OCI-LY3 (cell line): Measurements from ENCODE around the gene ERCC5.

Source experiments
- H2AFZ ChIP-seq: fragments of 200-600, 300-600 bp; shearing (Covaris generic); 2 replicates; pipeline ENCODE4 v1.6.0; 2014; ENCODE audit warnings: antibody characterized with exemption, low read depth, low read length
- H3K27ac ChIP-seq: fragments of 200-600, 300-600 bp; sonication (generic); 2 replicates; pipeline ENCODE4 v1.5.1; 2014; ENCODE audit warnings: mild to moderate bottlenecking, low read length, moderate library complexity, mixed read lengths
- H3K27me3 ChIP-seq: fragments of 200-600, 300-600 bp; sonication (generic); 2 replicates; pipeline ENCODE4 v1.6.1; 2014; ENCODE audit warnings: low read depth, low read length, mixed read lengths
- H3K36me3 ChIP-seq: fragments of 200-600, 300-600 bp; sonication (generic); replicated peaks from 2 replicates; pipeline ENCODE3; 2014; ENCODE audit warnings: low read depth, low read length, mixed read lengths
- H3K4me1 ChIP-seq: fragments of 300-600, 200-600 bp; sonication (generic); 2 replicates; pipeline ENCODE4 v1.6.1; 2014; ENCODE audit warnings: low read length, mixed read lengths
- H3K4me2 ChIP-seq: fragments of 200-600, 300-600 bp; sonication (generic); 2 replicates; pipeline ENCODE4 v1.6.1; 2014; ENCODE audit warnings: low read length, mixed read lengths
- H3K4me3 ChIP-seq: fragments of 300-600, 200-600 bp; sonication (generic); 2 replicates; pipeline ENCODE4 v1.5.1; 2014; ENCODE audit warnings: antibody characterized with exemption, mild to moderate bottlenecking, low read length, moderate library complexity
- H3K79me2 ChIP-seq: fragments of 300-600, 200-600 bp; shearing (Covaris generic); 2 replicates; pipeline ENCODE4 v1.6.1; 2014; ENCODE audit warnings: mild to moderate bottlenecking, low read length, mixed read lengths
- H3K9ac ChIP-seq: fragments of 300-600, 200-600 bp; shearing (Covaris generic); 2 replicates; pipeline ENCODE4 v1.6.0; 2014; ENCODE audit warnings: mild to moderate bottlenecking, low read length, moderate library complexity
- H3K9me3 ChIP-seq: fragments of 200-600, 300-600 bp; shearing (Covaris generic); 2 replicates; pipeline ENCODE4 v1.6.1; 2014; ENCODE audit warnings: low read length, mixed read lengths; ENCODE audit not compliant: insufficient read depth
- H4K20me1 ChIP-seq: fragments of 200-600, 300-600 bp; sonication (generic); 2 replicates; pipeline ENCODE4 v1.6.1; 2016; ENCODE audit warnings: low read length, mixed read lengths; ENCODE audit not compliant: insufficient read depth
- EZH2phosphoT487 ChIP-seq: fragments of 200-600 bp; shearing (Covaris generic); IDR thresholded peaks from 2 replicates; pipeline ENCODE4 v1.6.1; 2018; ENCODE audit warnings: antibody characterized with exemption, mixed run types, low read depth
- TF ChIP-seq, protein P1 (sequence below): fragments of 200-600, 300-600 bp; sonication (generic); IDR thresholded peaks from 2 replicates; pipeline ENCODE4 v1.5.1; 2014; ENCODE audit warnings: antibody characterized with exemption, low read length, low read depth

ERCC5 gene

DNA sequence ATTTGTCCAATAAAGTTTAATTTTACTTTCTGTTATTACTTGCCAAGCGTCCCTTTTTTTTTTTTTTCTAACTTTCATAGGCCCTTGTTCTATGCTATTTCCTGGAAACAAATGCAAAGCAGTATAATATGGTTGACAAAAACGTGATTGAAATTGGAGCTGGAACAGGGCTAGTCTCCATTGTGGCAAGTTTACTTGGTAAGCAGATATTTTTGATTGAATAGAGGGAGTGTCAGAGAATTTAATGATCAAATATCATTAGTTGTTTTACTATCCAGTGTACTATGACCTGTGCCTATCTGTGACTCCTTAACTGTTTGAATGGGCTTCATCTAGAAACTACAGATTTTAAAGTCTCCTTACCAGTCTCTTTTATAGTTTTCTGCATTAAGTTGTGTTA, 46.7 kb downstream of the ERCC5 start:
- Histone ChIP-seq H3K27me3 (no peaks in the 10 kb centered on the region), H3K36me3 (no peaks in the 10 kb centered on the region), H3K4me2 (no peak overlapping the region), H3K9me3 (no peaks in the 10 kb centered on the region), H4K20me1 (no peaks in the 10 kb centered on the region), H3K9ac (no peak overlapping the region), H3K27ac (no peak overlapping the region), H3K4me3 (no peak overlapping the region), H3K79me2 (no peaks in the 10 kb centered on the region), H3K4me1 (no peaks in the 10 kb centered on the region), H2AFZ (no peak overlapping the region)
- TF ChIP-seq EZH2phosphoT487 = no peak
- TF ChIP-seq, protein P1, sequence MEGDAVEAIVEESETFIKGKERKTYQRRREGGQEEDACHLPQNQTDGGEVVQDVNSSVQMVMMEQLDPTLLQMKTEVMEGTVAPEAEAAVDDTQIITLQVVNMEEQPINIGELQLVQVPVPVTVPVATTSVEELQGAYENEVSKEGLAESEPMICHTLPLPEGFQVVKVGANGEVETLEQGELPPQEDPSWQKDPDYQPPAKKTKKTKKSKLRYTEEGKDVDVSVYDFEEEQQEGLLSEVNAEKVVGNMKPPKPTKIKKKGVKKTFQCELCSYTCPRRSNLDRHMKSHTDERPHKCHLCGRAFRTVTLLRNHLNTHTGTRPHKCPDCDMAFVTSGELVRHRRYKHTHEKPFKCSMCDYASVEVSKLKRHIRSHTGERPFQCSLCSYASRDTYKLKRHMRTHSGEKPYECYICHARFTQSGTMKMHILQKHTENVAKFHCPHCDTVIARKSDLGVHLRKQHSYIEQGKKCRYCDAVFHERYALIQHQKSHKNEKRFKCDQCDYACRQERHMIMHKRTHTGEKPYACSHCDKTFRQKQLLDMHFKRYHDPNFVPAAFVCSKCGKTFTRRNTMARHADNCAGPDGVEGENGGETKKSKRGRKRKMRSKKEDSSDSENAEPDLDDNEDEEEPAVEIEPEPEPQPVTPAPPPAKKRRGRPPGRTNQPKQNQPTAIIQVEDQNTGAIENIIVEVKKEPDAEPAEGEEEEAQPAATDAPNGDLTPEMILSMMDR = no peak

DNA sequence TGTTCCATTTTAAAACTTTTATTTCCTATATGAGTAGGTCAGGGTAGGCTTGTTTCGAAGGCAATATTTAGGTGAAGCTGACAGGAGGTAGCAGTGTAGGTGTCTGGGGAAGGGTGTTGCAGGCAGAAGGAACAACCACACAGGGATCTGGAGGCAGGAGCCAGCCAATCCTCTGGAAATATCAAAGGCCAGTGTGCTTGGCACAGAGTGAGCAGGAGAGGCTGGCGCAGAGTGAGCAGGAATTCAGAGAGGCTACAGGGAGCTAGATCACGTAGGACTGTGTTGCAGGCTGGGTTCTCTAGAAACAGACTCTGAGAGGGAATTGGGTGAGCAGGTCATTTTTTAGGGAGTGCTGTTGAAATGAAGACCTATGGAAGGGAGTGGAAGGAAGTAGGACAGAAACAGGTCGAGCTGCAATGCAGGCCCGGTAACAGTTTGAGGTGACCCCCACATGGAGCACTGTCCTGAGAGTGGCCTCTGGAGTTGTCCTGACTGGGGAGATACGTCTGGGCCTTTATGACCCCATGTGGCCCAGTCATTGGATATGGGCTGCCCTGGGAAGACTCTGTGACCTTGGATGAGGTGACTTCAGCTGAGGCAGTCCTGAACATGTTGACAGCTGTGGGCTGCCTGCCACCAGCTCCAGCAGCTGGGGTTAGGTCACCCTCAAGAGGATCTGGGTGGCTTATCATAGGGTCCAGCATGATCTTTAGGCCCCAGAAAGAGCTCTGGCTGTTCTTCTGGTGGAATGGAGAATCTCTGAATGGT, 51.7 kb downstream of the ERCC5 start:
- Histone ChIP-seq H3K79me2 (no peaks in the 10 kb centered on the region), H3K27me3 (no peaks in the 10 kb centered on the region), H4K20me1 (no peaks in the 10 kb centered on the region), H2AFZ (no peak overlapping the region), H3K9ac (no peak overlapping the region), H3K36me3 (no peaks in the 10 kb centered on the region), H3K9me3 (no peaks in the 10 kb centered on the region), H3K4me3 (no peak overlapping the region), H3K4me1 (no peaks in the 10 kb centered on the region), H3K27ac (no peak overlapping the region), H3K4me2 (no peak overlapping the region)
- TF ChIP-seq, protein P1 = no peak
- TF ChIP-seq EZH2phosphoT487 = no peak

DNA sequence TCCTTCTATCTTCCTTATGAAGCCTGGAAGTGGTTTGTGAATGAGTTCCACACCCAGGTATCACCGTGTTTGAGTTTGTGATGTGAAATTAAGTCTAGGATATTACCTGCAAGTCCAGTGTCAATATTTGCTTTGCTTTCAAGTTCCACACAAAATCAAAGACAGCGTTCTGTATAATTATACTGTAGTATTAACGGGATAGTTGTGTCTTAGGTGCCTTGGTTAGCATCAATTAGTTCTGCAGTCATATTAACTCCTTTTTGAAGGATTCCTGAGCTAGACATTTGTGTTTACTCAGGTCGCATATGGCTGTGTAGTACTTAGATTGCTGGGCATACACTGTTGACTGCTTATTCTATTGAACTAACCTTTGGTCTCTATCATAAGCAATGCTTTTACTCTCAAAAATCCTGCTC, 54.4 kb downstream of the ERCC5 start:
- H3K27ac ChIP-seq = no peak overlapping the region
- H3K4me3 ChIP-seq = no peak overlapping the region
- 0 out of 2 replicates have a peak, but pooled peaks cover 4% of the 10 kb centered on the region for H3K4me1 ChIP-seq
- TF ChIP-seq, protein P1 = no peak
- TF ChIP-seq EZH2phosphoT487 = no peak
- no peaks in the 10 kb centered on the region for H3K36me3 ChIP-seq
- H3K9ac ChIP-seq = no peak overlapping the region
- no peak overlapping the region for H3K4me2 ChIP-seq
- H3K79me2 ChIP-seq = no peaks in the 10 kb centered on the region
- no peaks in the 10 kb centered on the region for H3K27me3 ChIP-seq
- no peaks in the 10 kb centered on the region for H3K9me3 ChIP-seq
- H2AFZ ChIP-seq = no peak overlapping the region
- H4K20me1 ChIP-seq = no peaks in the 10 kb centered on the region

DNA sequence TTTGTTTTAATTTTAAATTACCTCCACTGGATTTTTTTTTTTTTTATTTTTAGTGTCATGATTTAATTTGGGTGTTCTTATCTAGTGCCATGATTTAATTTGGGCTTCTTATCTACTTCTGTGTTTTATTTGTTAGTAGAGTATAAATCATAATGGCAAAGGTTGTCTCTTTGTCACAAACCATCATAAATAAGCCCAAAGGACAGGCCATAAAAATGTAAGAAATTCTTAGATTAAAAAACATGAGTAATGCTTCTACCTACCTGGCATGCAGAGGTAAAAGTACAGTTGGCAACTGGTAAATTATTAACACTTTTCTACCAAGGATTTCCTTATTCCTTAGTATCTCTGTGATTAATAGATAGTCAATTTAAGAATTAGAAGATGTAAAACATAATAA, 55.2 kb downstream of the ERCC5 start:
- Histone ChIP-seq H3K9me3 (no peaks in the 10 kb centered on the region), H3K79me2 (no peaks in the 10 kb centered on the region), H3K36me3 (no peaks in the 10 kb centered on the region), H3K27me3 (no peaks in the 10 kb centered on the region), H3K4me1 (0 out of 2 replicates have a peak, but pooled peaks cover 4% of the 10 kb centered on the region), H4K20me1 (no peaks in the 10 kb centered on the region), H2AFZ (no peak overlapping the region), H3K4me3 (no peak overlapping the region), H3K27ac (no peak overlapping the region), H3K4me2 (no peak overlapping the region), H3K9ac (no peak overlapping the region)
- TF ChIP-seq, protein P1 = no peak
- no peak for TF ChIP-seq EZH2phosphoT487
